PFSK-1 (cell line): Measurements from ENCODE around the gene FARP2.

Source experiments
- POLR2AphosphoS5 ChIP-seq: IDR thresholded peaks from 2 replicates; pipeline ENCODE4 v1.6.1; 2012; ENCODE audit warnings: low read depth, mild to moderate bottlenecking, control low read depth, low read length, moderate library complexity
- REST ChIP-seq, 2 experiments: IDR thresholded peaks; 2 replicates each; pipeline versions ENCODE4 v1.6.1 to v1.8.0; 2011 to 2012; ENCODE audit warnings: low read depth in 2 of 2, low read length in 2 of 2, control low read depth in 1 of 2, inconsistent platforms in 1 of 2, mild to moderate bottlenecking in 1 of 2, moderate library complexity in 1 of 2; ENCODE audit not compliant: insufficient read depth in 1 of 2
- SIN3A ChIP-seq: IDR thresholded peaks from 2 replicates; pipeline ENCODE4 v1.6.1; 2012; ENCODE audit warnings: mild to moderate bottlenecking, low read length, moderate library complexity, borderline replicate concordance; ENCODE audit not compliant: insufficient read depth
- TAF1 ChIP-seq: IDR thresholded peaks from 2 replicates; pipeline ENCODE4 v1.6.1; 2012; ENCODE audit warnings: low read length, control low read depth, borderline replicate concordance; ENCODE audit not compliant: insufficient read depth

DNA sequence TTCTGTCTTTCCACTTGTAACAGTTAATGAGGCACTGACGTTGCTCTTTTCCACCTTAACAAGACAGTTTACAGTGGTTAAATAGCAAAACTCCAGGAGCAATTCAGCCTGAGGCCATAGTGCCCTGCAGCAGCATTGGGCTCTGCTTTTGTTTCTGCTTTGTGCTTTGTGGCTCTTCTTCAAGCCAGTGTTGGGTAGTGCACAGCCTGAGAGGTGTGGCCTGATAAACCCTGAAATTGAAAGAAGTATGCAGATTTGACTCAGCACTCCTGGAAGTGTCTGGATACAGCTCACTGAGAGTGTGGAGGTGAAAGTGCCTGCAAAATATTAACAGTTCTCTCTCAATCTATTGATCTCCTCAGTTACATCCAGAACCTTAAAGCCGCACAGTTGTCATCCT lies 89.3 kb downstream of the FARP2 start:
- TF ChIP-seq POLR2AphosphoS5 (no peak), REST (IDR thresholded peaks at IDR 0.05; ENCODE audit: insufficient read depth in 1 of 2, low read depth in 2 of 2, low read length in 2 of 2) (no peak), TAF1 (no peak), SIN3A (no peak)
